Right lung (tissue), 5 donors: ENCODE results near the gene OR14I1. TPM values are rescaled to one million over a fixed set of nuclear protein-coding genes. Genes with fewer than 3 reads are reported as not detected.
"Not testable (repeated sequence)": the region's sequence is repeated elsewhere in the genome, so short reads cannot be mapped to it uniquely, and the experiment has no call there.

Source experiments
- DNase-seq, 2 donors: peaks; one replicate each; pipeline ENCODE4 v3.0.0-alpha.2; 2013
- polyA plus RNA-seq, 5 donors: library from polyadenylated mRNA; unstranded; fragments of 120-200 nt; gene quantifications; one replicate each; pipeline versions ENCODE4 v1.2.1 to v1.2.3, GENCODE V29; 2013; ENCODE audit warnings: inconsistent platforms in 1 of 5, low replicate concordance in 1 of 5; ENCODE audit not compliant: insufficient read length in 5 of 5, insufficient read depth in 1 of 5

The OR14I1 gene
- polyA plus RNA-seq, 5 donors: not detected

GRCh38 chr1:248688527-248689298 is 13.9 kb downstream of the OR14I1 start:
- no peak for DNase-seq

GRCh38 chr1:248686815-248687214 is 15.8 kb downstream of the OR14I1 start:
- DNase-seq: no peak

- no peak for DNase-seq
These were observed 20.9 kb downstream of the OR14I1 start for GRCh38 chr1:248681651-248682050.

GRCh38 chr1:248670003-248670402 is 32.6 kb downstream of the OR14I1 start:
- no peak for DNase-seq

GRCh38 chr1:248663453-248664328 is 38.9 kb downstream of the OR14I1 start:
- not testable (repeated sequence) for DNase-seq

GRCh38 chr1:248656797-248657196 is 45.8 kb downstream of the OR14I1 start:
- not testable (repeated sequence) for DNase-seq

- not testable (repeated sequence) for DNase-seq
These were observed 47.2 kb downstream of the OR14I1 start, which contains the start of gene OR2T27 for GRCh38 chr1:248655354-248655753. Gene OR2T27, minus strand, starts transcription at chr1:248655528. Its CDS starts 4,644 bp downstream, at chr1:248650884.

Other genes starting within 250 kb of the OR14I1 start
- gene OR2T3, start 229.4 kb downstream of the OR14I1 start, polyA plus RNA-seq: not detected
- not detected for gene OR2T5, start 214.2 kb downstream of the OR14I1 start, polyA plus RNA-seq
- under 1 TPM in 4 of 5 donors, not detected in 1; 0.03 to 0.08 (median 0.04) TPM for gene OR2G6, start 194.7 kb downstream of the OR14I1 start, polyA plus RNA-seq
- gene OR2T29, start 140.0 kb downstream of the OR14I1 start, polyA plus RNA-seq: not detected
- not detected for gene OR2T34, start 128.0 kb downstream of the OR14I1 start, polyA plus RNA-seq
- gene OR2T10, start 105.1 kb downstream of the OR14I1 start, polyA plus RNA-seq: not detected
- not detected for gene OR2T11, start 67.7 kb downstream of the OR14I1 start, polyA plus RNA-seq
- gene OR2T35, start 57.5 kb downstream of the OR14I1 start, polyA plus RNA-seq: not detected
- not detected for gene OR2T27, start 47.2 kb downstream of the OR14I1 start, polyA plus RNA-seq
- gene LYPD8, start 53.0 kb upstream of the OR14I1 start, polyA plus RNA-seq: not detected
- 10 to 100 TPM; 20.4 to 27.5 (median 23.8) TPM for gene SH3BP5L, start 123.1 kb upstream of the OR14I1 start, polyA plus RNA-seq
- 10 to 100 TPM; 15.8 to 24.6 (median 17.6) TPM for gene ZNF672, start 135.5 kb upstream of the OR14I1 start, polyA plus RNA-seq
- gene ZNF692, start 156.3 kb upstream of the OR14I1 start, polyA plus RNA-seq: 10 to 100 TPM; 47.5 to 69.4 (median 56.3) TPM
- 10 to 100 TPM; 10.5 to 12.9 (median 12.0) TPM for gene PGBD2, start 203.5 kb upstream of the OR14I1 start, polyA plus RNA-seq